ENCODE results near the gene XCL1.

DNA sequence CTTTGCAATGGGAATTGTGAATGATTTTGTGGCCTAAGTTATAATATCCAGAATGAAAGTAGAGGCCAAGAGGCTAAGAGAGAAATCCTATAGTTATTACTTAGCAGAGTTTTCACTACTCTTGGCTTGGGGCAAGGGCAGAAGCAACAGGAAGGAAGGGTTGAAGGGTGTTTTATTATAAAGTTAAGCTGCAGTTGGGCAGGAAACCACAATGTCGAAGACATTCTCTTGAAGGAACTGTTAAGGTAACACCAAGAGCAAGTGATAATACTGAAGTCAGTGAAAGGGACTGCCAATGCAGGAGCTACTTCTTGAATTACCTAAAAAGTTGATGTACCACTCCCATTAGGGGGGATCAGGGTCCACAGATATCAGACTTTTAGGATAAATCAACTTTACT lies 40.9 kb upstream of the XCL1 start:
- TF ChIP-seq, protein P1, sequence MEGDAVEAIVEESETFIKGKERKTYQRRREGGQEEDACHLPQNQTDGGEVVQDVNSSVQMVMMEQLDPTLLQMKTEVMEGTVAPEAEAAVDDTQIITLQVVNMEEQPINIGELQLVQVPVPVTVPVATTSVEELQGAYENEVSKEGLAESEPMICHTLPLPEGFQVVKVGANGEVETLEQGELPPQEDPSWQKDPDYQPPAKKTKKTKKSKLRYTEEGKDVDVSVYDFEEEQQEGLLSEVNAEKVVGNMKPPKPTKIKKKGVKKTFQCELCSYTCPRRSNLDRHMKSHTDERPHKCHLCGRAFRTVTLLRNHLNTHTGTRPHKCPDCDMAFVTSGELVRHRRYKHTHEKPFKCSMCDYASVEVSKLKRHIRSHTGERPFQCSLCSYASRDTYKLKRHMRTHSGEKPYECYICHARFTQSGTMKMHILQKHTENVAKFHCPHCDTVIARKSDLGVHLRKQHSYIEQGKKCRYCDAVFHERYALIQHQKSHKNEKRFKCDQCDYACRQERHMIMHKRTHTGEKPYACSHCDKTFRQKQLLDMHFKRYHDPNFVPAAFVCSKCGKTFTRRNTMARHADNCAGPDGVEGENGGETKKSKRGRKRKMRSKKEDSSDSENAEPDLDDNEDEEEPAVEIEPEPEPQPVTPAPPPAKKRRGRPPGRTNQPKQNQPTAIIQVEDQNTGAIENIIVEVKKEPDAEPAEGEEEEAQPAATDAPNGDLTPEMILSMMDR (conservative IDR thresholded peaks at IDR 0.05; ENCODE audit: low read depth, low read length) = no peak
- no peak for TF ChIP-seq EZH2 (IDR thresholded peaks at IDR 0.05; ENCODE audit: borderline replicate concordance, low read depth, low read length, poor library complexity, severe bottlenecking)

Measured in A673 (cell line).